AG09319 (cell line): ENCODE measurements around the gene SH3GL2.

ENCODE experiments used
- DNase-seq: peaks from one replicate; pipeline ENCODE4 v3.0.0-alpha.2; 2010; ENCODE audit warnings: low read depth; ENCODE audit errors: extremely low read depth
- CTCF ChIP-seq: IDR thresholded peaks from 2 replicates; pipeline ENCODE4 v1.5.1; 2011; ENCODE audit warnings: low read depth, mild to moderate bottlenecking, inconsistent platforms, low read length, moderate library complexity

The SH3GL2 gene

GRCh38 chr9:17630531-17630949 lies 51.7 kb downstream of the SH3GL2 start:
- no peak for DNase-seq
- no peak for TF ChIP-seq CTCF

GRCh38 chr9:17631396-17631795 lies 52.5 kb downstream of the SH3GL2 start:
- TF ChIP-seq CTCF, result no peak
- no peak for DNase-seq

DNA sequence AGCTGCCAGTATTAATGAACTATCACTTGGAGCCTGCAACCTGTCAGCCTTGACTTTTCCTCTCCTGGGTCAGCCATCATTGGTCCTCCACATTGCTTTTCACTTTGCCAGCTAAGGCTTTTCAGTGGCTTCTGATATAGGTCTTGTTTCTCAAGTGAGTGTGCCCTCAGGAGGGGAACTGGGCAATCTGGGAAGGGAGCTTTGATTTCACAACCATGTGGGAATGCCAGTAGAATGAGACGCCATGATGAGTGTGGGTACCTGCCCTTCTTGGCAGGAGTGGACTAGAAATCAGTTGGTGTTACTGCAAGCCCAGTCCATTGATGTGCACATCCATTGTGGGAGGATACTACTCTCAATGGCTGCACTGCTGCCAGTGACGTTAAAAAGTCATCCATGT lies 54.1 kb downstream of the SH3GL2 start:
- TF ChIP-seq CTCF, result no peak

GRCh38 chr9:17635115-17635890 lies 56.4 kb downstream of the SH3GL2 start:
- TF ChIP-seq CTCF, result no peak
- no peak for DNase-seq

More for the DNA sequence above, 54.1 kb downstream of the SH3GL2 start:
- no peak for DNase-seq

GRCh38 chr9:17636349-17636748 lies 57.5 kb downstream of the SH3GL2 start:
- DNase-seq, result no peak
- no peak for TF ChIP-seq CTCF

- no peak for TF ChIP-seq CTCF
- no peak for DNase-seq
These were observed 58.0 kb downstream of the SH3GL2 start for GRCh38 chr9:17636821-17637220.

DNA sequence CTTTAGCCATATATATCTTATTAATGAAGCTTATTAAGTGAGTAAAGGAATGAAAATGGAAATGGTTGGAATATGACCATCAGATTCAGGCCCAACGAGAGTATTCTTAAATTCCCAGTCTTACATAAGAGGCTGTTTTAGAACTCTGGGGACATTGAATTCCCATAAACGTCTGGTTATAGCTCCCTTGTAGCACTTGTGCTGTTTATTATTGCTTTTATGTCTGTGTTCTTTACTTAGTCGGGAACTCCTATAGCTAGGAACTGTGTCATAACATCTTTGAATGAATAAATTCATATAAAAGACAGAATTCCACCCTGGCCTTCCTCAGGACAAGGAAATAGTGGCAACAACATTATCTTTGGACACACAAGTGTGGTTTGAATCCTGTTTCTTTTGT lies 58.4 kb downstream of the SH3GL2 start:
- TF ChIP-seq CTCF, result no peak
- no peak for DNase-seq
